CD4-positive, CD25-positive, alpha-beta regulatory T cell (primary cell): ENCODE measurements around the gene MAN2A2. TPM values are rescaled to one million over a fixed set of nuclear protein-coding genes. Genes with fewer than 3 reads are reported as not detected.
A peak's percentile ranks its signal among the peaks of the same experiment; 100 is the strongest.
"Not testable (repeated sequence)": the region's sequence is repeated elsewhere in the genome, so short reads cannot be mapped to it uniquely, and the experiment has no call there.

ENCODE experiments used
- ATAC-seq, 2 donors: fragments of 150-1000 bp; cut with Tn5 transposase; one replicate each; pipeline ENCODE4 v1.10.0; 2021; ENCODE audit warnings: low read depth in 2 of 2, moderate number of reproducible peaks in 2 of 2, moderate library complexity in 1 of 2
- DNase-seq, 3 donors: peaks; one replicate each; pipeline versions ENCODE4 v3.0.0 to v3.0.0-alpha.2; 2012 to 2022; ENCODE audit warnings: mixed read lengths in 1 of 3
- H3K27ac ChIP-seq: one replicate; pipeline ENCODE4 v1.7.0; 2013; ENCODE audit warnings: mild to moderate bottlenecking, low read length; ENCODE audit not compliant: insufficient read depth, poor library complexity, severe bottlenecking
- H3K27me3 ChIP-seq: one replicate; pipeline ENCODE4 v1.7.0; 2013; ENCODE audit warnings: low read length; ENCODE audit not compliant: control insufficient read depth, insufficient read depth
- H3K36me3 ChIP-seq: one replicate; pipeline ENCODE4 v1.7.0; 2013; ENCODE audit warnings: mild to moderate bottlenecking, low read length, moderate library complexity; ENCODE audit not compliant: control insufficient read depth, insufficient read depth
- H3K4me1 ChIP-seq: 2 replicates; pipeline ENCODE4 v1.7.0; 2013; ENCODE audit warnings: mild to moderate bottlenecking, low read length; ENCODE audit not compliant: insufficient read depth, control insufficient read depth, poor library complexity, severe bottlenecking
- H3K4me3 ChIP-seq: one replicate; pipeline ENCODE4 v1.7.0; 2013; ENCODE audit warnings: low read depth, mild to moderate bottlenecking, low read length, moderate library complexity
- H3K9me3 ChIP-seq, 2 experiments: 1 replicate in 1 of 2; 2 replicates in 1 of 2; pipeline ENCODE4 v1.7.0; 2013; ENCODE audit warnings: low read length in 2 of 2, mild to moderate bottlenecking in 1 of 2, moderate library complexity in 1 of 2; ENCODE audit not compliant: control insufficient read depth in 2 of 2
- H3K27ac Mint-ChIP-seq, 3 donors: one replicate each; pipeline ENCODE4 v1.8.0; 2020 to 2022; ENCODE audit warnings: mild to moderate bottlenecking in 3 of 3, mixed read lengths in 3 of 3, moderate library complexity in 2 of 3
- H3K27me3 Mint-ChIP-seq: one replicate; pipeline ENCODE4 v1.8.0; 2022; ENCODE audit warnings: mild to moderate bottlenecking, mixed read lengths
- H3K36me3 Mint-ChIP-seq: one replicate; pipeline ENCODE4 v1.8.0; 2020; ENCODE audit warnings: mixed read lengths
- H3K4me1 Mint-ChIP-seq, 4 donors: one replicate each; pipeline ENCODE4 v1.8.0; 2020 to 2022; ENCODE audit warnings: mixed read lengths in 4 of 4, mild to moderate bottlenecking in 1 of 4
- H3K4me3 Mint-ChIP-seq, 4 donors: one replicate each; pipeline ENCODE4 v1.8.0; 2020 to 2022; ENCODE audit warnings: mild to moderate bottlenecking in 4 of 4, mixed read lengths in 4 of 4, moderate library complexity in 3 of 4
- H3K9me3 Mint-ChIP-seq, 7 donors: one replicate each; pipeline ENCODE4 v1.8.0; 2020 to 2022; ENCODE audit warnings: mixed read lengths in 7 of 7, mild to moderate bottlenecking in 3 of 7, moderate library complexity in 2 of 7
- polyA plus RNA-seq, 4 donors: library from polyadenylated mRNA; unstranded; fragments of 300-500 nt; fragmentation: Illumina TruSeq; gene quantifications; one replicate each; pipeline ENCODE4 v1.2.3, GENCODE V29; 2021
- total RNA-seq: library from RNA; stranded (reverse); gene quantifications from one replicate; pipeline ENCODE4 v1.2.3, GENCODE V29; 2022

MAN2A2 gene
- total and polyA plus RNA-seq, 5 donors from 2014 or later: 3.8 to 120 (median 6.4) TPM

DNA sequence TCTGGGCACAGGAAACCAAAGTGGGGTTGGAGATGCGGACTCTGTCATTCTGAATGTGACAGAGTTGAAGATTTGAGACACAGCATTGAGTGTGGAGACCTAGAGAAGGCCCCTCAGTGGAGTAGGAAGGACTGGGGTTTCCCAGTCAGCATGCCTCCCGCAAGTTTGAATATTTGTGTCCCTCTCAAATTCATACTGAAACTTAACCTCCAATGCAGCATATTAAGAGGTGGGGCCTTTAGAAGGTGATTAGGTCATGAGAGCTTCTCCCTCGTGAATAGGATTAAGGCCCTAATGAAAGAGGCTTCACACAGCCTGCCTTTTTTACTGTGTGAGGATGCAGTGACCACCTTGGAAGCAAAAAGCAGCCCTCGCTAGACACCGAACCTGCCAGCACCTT, 21.3 kb downstream of the MAN2A2 start:
- ATAC-seq (no peak), DNase-seq (peak in 1 of 3 donors; percentile 33)
- Histone ChIP-seq H3K4me3 (no peak overlapping the region), H3K36me3 (peaks cover 20% of the 10 kb centered on the region), H3K27ac (no peak overlapping the region), H3K27me3 (no peaks in the 10 kb centered on the region), H3K4me1 (peaks cover 3% of the 10 kb centered on the region), H3K9me3 (no peaks in the 10 kb centered on the region)
- Mint-ChIP-seq H3K4me3 (no peak overlapping the region), H3K27ac (peak overlapping the region in 2 of 3 donors; percentile 67 to 69), H3K4me1 (peaks cover 3 to 12% (median 7%) of the 10 kb centered on the region in 4 donors), H3K27me3 (no peaks in the 10 kb centered on the region), H3K36me3 (peaks cover 20% of the 10 kb centered on the region), H3K9me3 (no peaks in the 10 kb centered on the region)

DNA sequence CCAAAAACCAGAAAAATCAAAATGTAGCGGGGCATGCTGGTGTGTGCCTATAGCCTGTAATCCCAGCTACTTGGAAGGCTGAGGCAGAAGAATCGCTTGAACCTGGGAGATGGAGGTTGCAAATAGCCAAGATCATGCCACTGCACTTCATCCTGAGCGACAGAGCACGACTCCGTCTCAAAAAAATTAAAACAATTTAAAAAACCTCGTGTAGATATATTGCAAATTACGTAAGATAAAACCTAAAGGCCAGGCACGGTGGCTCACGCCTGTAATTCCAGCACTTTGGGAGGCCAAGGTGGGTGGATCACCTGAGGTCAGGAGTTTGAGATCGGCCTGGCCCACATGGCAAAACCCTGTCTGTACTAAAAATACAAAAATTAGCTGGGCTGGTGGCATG, 23.7 kb downstream of the MAN2A2 start:
- H3K36me3 ChIP-seq, H3K27me3 ChIP-seq, H3K27me3 Mint-ChIP-seq, H3K36me3 Mint-ChIP-seq, ATAC-seq, DNase-seq, H3K9me3 ChIP-seq, H3K4me3 Mint-ChIP-seq, H3K27ac ChIP-seq, H3K27ac Mint-ChIP-seq, H3K9me3 Mint-ChIP-seq, H3K4me3 ChIP-seq: not testable (repeated sequence)
- H3K4me1 Mint-ChIP-seq: peaks cover 16 to 31% (median 21%) of the 10 kb centered on the region in 4 donors
- H3K4me1 ChIP-seq: peaks cover 23% of the 10 kb centered on the region

DNA sequence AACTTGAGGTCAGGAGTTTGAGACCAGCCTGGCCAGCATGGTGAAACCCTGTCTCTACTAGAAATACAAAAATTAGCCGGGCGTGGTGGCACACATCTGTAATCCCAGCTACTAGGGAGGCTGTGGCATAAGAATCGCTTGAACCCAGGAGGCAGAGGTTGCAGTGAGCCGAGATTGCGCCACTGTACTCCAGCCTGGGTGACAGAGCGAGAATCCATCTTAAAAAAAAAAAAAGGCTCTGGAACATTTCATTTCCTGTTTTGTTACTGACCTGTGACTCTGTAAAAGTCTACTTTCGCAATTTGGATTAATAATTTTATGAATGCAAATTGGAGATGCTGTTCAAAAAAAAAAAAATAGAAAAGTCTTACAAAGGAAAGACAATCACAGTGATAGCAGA, 25.0 kb downstream of the MAN2A2 start:
- H3K27ac ChIP-seq, DNase-seq, H3K27ac Mint-ChIP-seq, H3K27me3 Mint-ChIP-seq, H3K36me3 Mint-ChIP-seq, H3K4me3 ChIP-seq, H3K36me3 ChIP-seq, H3K9me3 Mint-ChIP-seq, ATAC-seq, H3K27me3 ChIP-seq, H3K9me3 ChIP-seq: not testable (repeated sequence)
- Mint-ChIP-seq H3K4me1 (peaks cover 18 to 36% (median 23%) of the 10 kb centered on the region in 4 donors), H3K4me3 (peak overlapping the region; percentile 50 to 88 (median 58))
- peaks cover 32% of the 10 kb centered on the region for H3K4me1 ChIP-seq

DNA sequence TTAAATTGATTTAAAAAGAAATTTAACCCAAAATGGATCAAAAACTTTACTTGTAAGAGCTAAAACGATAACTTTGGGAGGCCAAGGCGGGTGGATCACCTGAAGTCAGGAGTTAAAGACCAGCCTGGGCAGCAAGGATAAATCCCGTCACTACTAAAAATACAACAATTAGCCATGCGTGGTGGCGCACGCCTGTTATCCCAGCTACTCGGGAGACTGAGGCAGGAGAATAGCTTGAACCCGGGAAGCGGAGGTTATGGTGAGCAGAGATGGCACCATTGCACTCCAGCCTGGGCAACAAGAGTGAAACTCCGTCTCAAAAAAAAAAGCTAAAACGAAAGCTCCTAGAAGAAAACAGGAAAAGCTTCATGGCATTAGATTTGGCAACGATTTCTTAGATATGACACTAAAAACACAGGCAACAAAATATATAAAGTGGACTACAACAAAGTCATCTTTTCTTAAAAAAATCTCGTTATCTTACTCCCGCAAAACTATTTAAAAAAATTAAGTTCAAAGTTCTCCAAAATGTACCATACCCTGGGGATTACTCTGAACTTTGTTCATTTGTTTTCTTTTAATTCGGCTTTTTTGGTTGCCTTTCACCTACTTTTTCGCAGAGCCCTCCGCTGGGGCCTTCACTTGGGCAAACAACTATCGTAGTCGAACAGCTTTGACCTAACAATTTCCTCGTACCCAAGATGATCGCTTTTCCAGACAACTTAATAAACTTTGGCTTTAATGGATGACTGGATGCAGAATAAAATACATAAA, 26.3 kb downstream of the MAN2A2 start:
- Mint-ChIP-seq H3K9me3 (no peaks in the 10 kb centered on the region), H3K27me3 (no peaks in the 10 kb centered on the region), H3K27ac (peak overlapping the region; percentile 96 to 99 (median 98)), H3K36me3 (no peaks in the 10 kb centered on the region), H3K4me1 (peaks cover 18 to 45% (median 29%) of the 10 kb centered on the region in 4 donors), H3K4me3 (peak overlapping the region; percentile 88 to 99 (median 98))
- Histone ChIP-seq H3K27ac (peak overlapping the region; percentile 93), H3K9me3 (no peaks in the 10 kb centered on the region), H3K36me3 (no peaks in the 10 kb centered on the region), H3K4me1 (peaks cover 38% of the 10 kb centered on the region), H3K27me3 (no peaks in the 10 kb centered on the region), H3K4me3 (peak overlapping the region; percentile 88)
- DNase-seq (no peak), ATAC-seq (no peak)

DNA sequence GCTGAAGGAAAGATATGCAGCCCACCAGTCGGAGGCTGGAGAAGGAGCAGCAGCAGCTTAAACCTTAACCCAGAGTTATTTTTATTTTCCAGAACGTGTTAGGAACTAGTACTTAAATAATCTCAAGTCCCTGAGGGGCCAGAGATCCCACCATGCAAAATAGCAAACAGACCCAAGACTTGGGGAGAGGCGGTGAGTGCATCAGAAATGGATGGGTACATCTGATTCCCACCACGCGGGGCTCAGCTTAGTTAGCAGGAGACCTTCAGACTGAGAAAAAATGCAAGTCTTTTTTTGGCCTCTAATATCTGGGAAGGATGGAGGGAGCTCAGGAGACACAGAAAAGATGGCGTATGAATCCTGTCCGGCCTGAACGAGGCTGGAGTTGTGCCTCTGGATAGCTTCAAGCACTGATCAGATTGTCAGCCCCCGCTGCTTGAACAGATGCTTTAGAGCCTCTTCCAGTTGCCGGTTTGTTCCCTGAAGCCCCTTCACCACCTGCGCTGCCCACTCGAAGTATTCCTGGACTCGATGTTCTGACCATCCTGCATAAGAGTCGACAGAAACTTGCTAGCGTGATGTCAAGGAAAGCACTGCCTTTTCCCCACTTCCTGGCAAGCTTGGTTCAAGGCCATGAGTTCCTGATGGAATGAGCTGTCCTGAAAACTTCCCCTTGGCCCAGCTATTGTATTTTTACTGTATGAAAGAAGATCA, 27.9 kb downstream of the MAN2A2 start:
- H3K36me3 ChIP-seq: no peaks in the 10 kb centered on the region
- H3K4me3 Mint-ChIP-seq: peak overlapping the region; percentile 88 to 99 (median 98)
- H3K4me3 ChIP-seq: peak overlapping the region; percentile 89
- peak overlapping the region; percentile 93 for H3K27ac ChIP-seq
- peaks cover 51% of the 10 kb centered on the region for H3K4me1 ChIP-seq
- no peaks in the 10 kb centered on the region for H3K36me3 Mint-ChIP-seq
- H3K27ac Mint-ChIP-seq: peak overlapping the region; percentile 98 to 99 (median 99)
- no peaks in the 10 kb centered on the region for H3K9me3 Mint-ChIP-seq
- no peaks in the 10 kb centered on the region for H3K27me3 ChIP-seq
- H3K27me3 Mint-ChIP-seq: no peaks in the 10 kb centered on the region
- ATAC-seq (no peak), DNase-seq (no peak)
- H3K4me1 Mint-ChIP-seq: peaks cover 11 to 56% (median 29%) of the 10 kb centered on the region in 4 donors
- no peaks in the 10 kb centered on the region for H3K9me3 ChIP-seq

DNA sequence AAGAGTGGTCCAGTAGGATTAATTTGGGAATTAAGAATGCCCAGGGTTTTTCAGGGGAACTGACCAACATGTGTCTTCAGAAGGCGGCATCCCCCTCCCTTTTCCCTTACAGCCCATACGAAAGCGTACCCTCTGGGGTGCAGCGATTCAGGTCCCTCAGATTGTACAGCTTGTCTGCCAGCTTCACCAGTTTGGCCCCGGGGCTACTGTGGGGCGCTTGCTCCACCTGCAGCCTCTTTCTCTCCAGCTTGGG, 28.4 kb downstream of the MAN2A2 start:
- Histone ChIP-seq H3K9me3 (no peaks in the 10 kb centered on the region), H3K4me1 (peaks cover 55% of the 10 kb centered on the region), H3K27ac (peak overlapping the region; percentile 93), H3K36me3 (no peaks in the 10 kb centered on the region), H3K27me3 (no peaks in the 10 kb centered on the region), H3K4me3 (peak overlapping the region; percentile 89)
- Mint-ChIP-seq H3K9me3 (no peaks in the 10 kb centered on the region), H3K27me3 (no peaks in the 10 kb centered on the region), H3K4me1 (peaks cover 11 to 61% (median 34%) of the 10 kb centered on the region in 4 donors), H3K27ac (peak overlapping the region; percentile 94 to 99 (median 99)), H3K4me3 (peak overlapping the region; percentile 88 to 99 (median 98)), H3K36me3 (peaks cover 4% of the 10 kb centered on the region)
- no peak for ATAC-seq
- no peak for DNase-seq

DNA sequence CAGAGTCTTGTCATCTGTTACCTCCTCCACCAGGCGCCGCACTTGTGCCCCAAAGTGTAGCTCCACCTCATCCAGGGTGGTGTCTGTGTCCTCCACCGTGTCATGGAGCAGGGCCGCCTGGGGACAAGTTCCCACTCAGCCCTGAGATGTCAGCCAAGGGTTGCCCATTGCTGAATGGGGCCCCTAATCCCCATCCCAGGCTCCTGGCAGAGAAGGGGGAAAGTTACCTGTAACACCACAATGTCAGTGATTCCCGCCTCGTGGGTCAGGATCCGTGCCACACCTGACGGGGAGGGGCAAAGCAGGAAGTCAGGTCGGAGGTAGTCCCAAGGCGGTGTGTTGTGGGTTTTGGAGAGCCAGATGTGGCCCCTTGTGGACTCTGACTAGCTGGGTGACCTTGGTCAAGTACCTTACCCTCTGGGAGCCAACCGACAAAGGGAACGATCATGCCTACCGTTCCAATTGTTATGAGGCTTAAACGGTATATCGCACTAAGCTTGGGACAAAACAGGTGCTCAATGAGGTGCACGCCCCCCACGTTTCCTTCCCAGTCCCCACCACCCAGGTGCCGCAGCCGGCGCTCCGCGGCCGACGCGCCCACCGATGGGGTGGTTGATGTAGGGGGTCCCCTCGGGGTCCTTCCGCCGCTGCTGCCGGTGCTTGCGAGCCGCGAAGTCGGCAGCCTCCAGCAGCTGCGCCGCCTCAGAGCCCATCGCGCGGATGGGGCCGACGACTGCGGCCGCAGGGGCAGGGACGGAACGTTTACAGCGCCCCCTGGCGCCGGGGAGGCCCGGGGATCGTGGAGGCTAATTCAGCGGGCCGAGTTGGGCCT, 28.9 kb downstream of the MAN2A2 start, which contains the start of gene HDDC3:
TSS of gene HDDC3 (minus strand) at position 722 of the 832 bp plus-strand sequence. CDS start at position 713, 9 bp downstream.
- Mint-ChIP-seq H3K36me3 (peaks cover 8% of the 10 kb centered on the region), H3K4me3 (peak within 1 kb of the TSS; percentile 88 to 99 (median 98)), H3K4me1 (peaks cover 11 to 66% (median 38%) of the 10 kb centered on the region in 4 donors), H3K27me3 (no peaks in the 10 kb centered on the region), H3K27ac (peak within 1 kb of the TSS; percentile 94 to 99 (median 99)), H3K9me3 (no peaks in the 10 kb centered on the region)
- peak within 1 kb of the TSS; percentile 93 for H3K27ac ChIP-seq
- H3K27me3 ChIP-seq: no peaks in the 10 kb centered on the region
- DNase-seq (peak; percentile 77 to 95 (median 87)), ATAC-seq (peak; percentile 61 to 67)
- H3K4me3 ChIP-seq: peak within 1 kb of the TSS; percentile 89
- no peaks in the 10 kb centered on the region for H3K36me3 ChIP-seq
- no peaks in the 10 kb centered on the region for H3K9me3 ChIP-seq
- peaks cover 58% of the 10 kb centered on the region for H3K4me1 ChIP-seq
